Stimulated activated naive CD4-positive, alpha-beta T cell treated with Interleukin-2 at 50 U/mL for 16 hours (primary cell): ENCODE results near the gene GMEB2.
A peak's percentile ranks its signal among the peaks of the same experiment; 100 is the strongest.
"Not testable (repeated sequence)": the region's sequence is repeated elsewhere in the genome, so short reads cannot be mapped to it uniquely, and the experiment has no call there.

Experiments used
- DNase-seq: peaks from one replicate; lab custom pipeline; 2025; lab: John Stamatoyannopoulos, UW

GMEB2 gene

DNA sequence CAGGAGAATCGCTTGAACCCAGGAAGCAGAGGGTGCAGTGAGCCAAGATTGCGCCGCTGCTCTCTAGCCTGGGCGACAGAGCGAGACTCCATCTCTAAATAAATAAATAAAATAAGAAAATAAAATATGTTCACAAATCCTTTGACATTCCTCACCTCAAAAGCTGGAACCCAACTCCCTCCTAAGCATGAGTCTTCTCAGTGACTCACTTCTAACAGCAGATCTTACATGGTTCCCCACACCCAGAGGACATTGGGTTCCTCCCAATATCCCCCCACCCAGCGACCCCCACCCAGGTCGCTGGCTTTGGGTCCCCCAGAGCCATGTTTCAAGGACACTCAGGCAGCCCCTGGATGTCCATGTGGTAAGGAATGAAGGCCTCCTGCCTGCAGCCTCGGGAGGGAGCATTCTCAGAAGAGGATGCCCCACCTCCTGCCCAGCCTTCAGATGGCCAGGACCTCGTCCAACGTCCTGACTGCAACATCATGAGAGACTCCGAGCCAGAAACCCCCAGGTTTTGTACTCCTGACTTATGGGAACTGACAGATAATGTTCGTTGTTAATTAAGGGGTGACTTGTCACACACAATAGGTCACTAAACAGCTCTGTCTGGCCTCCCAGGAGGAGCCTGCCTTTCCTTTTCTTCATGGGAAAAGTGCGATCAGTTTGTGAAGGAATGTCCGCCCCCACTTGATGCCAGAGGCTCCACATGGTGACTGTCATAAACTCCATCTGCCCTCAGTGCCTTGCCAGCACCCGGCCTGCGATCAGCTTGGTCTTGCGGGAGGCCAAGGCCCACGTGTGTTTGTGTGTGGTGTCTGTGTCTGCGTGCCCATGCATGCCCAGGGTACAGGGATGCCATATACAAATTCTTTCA, 10.1 kb upstream of the GMEB2 start:
- no peak for DNase-seq

DNA sequence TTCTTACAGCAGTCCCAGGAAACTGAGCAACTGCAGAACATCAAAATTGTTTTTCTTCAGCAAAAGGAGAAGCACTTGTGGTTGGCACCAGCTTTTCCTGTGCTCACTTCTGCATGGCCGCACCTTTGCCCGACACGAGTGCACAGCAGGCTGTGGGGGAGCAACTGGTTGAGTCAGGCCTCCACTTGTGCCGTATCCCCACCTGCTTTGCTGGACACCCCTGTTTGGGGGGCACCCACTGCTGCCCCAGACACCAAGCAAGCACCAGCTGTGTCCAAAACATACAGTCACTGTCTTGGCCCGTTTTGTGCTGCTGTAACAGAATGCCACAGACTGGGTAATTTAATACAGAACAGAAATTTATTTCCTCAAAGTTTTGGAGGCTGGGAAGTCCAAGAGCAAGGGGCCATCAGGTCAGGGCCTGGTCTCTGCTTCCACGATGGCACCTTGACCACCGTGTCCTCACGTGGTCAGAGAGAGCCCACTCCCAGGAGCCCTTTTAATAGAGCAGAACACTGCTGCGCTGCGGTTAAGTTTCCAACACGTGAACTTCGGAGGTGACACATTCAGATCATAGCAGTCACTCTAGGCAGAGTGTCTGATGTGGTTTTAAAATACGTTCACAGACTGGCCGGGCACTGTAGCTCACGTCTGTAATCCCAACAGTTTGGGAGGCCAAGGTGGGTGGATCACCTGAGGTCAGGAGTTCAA, 8.7 kb upstream of the GMEB2 start:
- peak; percentile 64 for DNase-seq

DNA sequence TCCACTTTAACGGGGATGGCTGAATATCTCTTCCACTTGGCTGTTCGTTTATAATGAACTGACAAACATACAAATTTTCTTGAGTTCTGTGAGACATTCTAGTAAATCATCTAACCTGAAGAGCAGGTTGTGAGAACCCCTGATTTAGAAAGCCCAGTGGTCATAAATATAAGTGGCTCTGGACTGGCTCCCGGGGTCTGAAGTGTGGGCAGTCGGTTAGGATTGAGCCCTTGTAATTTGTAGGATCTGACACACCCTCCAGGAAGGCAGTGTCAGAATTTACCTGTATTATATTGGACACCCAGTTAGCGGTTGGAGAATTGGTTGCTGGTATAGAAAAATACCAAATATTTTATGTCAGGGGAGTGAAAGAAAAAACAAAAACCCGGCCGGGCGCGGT, 6.8 kb upstream of the GMEB2 start:
- DNase-seq: no peak

- not testable (repeated sequence) for DNase-seq
These were observed 4.5 kb upstream of the GMEB2 start for GRCh38 chr20:63631426-63631825.

DNA sequence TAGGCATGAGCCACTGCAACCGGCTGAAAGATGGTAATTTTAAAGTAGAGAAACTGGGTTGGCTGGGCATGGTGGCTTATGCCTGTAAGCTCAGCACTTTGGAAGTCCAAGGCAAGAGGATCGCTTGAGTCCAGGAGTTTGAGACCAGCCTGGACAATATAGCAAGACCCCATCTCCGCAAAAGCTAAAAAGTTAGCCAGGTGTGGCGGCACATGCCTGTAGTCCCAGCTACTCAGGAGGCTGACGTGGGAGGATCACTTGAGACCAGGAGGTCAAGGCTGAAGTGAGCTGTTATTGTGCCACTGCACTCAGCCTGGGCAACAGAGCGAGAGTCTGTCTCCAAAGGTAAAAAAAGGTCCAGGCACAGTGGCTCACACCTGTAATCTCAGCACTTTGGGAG, 4.1 kb upstream of the GMEB2 start:
- DNase-seq: not testable (repeated sequence)

DNA sequence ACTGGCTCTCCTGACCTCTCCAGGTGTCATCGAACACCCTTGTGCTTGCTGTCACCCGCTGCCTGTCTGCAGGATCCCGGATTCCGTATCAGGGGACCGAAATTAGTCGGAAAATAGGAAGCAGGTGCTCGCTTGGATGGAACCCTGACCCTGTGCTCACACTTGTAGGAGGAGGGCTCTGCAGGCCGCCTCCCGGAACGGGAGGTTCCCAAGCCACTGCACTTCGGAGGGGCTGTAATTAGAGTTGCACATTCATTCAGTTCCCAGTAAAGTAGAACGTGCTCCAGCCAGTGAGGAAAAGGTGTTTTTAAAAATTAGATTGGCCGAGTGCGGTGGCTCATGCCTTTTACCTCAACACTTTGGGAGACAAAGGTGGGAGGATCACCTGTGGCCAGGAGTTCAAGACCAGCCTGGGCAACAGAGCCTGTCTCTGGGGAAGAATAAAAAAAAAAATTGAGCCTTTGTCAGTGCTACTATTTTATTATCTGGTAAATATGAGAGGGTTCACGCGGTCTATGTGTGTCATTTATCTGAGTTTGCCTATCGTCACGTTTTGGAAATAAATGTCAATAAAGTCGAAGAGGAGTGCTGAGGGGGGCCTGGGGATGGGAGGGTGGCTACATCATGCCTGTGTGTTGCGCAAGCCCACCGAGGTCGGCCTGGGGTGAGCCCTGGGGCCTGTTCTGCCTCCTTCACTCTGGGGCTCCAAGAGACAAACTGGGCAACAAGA, 1.5 kb upstream of the GMEB2 start:
- peak; percentile 46 for DNase-seq

DNA sequence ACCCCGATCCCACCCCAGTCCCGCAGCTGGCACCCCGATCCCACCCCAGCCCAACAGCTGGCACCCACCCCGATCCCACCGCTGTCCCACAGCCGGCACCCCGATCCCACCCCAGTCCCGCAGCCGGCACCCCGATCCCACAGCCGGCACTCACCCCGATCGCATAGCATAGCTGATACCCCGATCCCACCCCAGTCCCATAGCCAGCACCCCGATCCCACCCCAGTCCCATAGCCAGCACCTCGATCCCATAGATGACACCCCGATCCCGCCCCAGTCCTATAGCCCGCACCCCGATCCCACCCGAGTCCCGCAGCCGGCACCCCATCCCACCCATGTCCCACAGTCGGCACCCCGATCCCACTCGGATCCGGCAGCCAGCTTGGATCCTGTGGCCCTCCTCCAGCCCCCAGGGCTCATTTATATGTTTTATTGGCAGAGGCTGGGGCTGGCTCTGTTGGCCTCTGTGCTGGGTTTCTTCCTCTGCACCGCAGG, 897 bp upstream of the GMEB2 start:
- DNase-seq: no peak

- DNase-seq: peak; percentile 86
These were observed 339 bp upstream of the GMEB2 start for GRCh38 chr20:63627129-63627750.

GRCh38 chr20:63625771-63626423, 1.0 kb downstream of the GMEB2 start:
- no peak for DNase-seq

- DNase-seq: no peak
These were observed 2.4 kb downstream of the GMEB2 start for GRCh38 chr20:63624486-63624885.

DNA sequence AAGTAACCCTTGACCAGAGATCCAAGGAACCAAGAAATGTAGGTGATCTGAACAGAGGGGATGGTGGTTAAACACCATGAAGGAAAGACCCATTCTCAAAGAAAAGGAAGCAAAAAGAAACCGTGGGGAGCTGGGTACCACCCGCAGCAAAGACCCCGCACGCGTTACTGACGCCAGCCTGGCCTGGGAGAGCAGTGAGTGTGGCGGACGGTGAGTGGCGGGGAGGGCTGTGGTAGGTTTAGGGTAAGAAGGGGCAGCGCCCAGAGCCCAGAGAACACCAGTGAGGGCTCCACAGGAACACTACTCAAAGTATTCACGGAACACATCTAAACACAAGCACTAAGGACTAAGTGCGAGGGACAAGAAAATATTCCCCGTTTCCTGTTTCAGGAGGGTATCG, 4.2 kb downstream of the GMEB2 start:
- DNase-seq: no peak

DNA sequence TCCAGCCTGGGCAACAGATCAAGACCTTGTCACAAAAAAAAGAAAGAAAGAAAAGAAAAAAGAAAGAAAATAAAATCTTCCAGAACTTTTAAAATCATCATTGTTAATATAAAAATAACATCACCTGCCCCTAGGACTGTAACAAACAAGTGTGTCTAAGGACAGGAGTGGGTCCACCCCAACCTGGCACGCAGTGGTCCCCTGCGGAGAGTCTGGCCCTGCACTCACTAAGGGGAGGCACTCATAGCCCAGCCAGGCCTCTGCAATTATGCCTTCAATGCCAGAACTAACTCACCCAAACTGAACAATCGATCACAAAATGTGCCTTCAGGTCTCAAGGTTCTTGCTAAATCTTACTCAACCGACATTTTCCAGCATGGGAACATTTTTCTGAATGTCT, 4.8 kb downstream of the GMEB2 start:
- DNase-seq: no peak

- no peak for DNase-seq
These were observed 5.9 kb downstream of the GMEB2 start for GRCh38 chr20:63620991-63621390.

GRCh38 chr20:63619505-63619904, 7.4 kb downstream of the GMEB2 start:
- no peak for DNase-seq

- DNase-seq: no peak
These were observed 7.8 kb downstream of the GMEB2 start for GRCh38 chr20:63619086-63619485.

GRCh38 chr20:63618291-63618980, 8.5 kb downstream of the GMEB2 start:
- DNase-seq: no peak

GRCh38 chr20:63617876-63618265, 9.0 kb downstream of the GMEB2 start:
- DNase-seq: no peak

DNA sequence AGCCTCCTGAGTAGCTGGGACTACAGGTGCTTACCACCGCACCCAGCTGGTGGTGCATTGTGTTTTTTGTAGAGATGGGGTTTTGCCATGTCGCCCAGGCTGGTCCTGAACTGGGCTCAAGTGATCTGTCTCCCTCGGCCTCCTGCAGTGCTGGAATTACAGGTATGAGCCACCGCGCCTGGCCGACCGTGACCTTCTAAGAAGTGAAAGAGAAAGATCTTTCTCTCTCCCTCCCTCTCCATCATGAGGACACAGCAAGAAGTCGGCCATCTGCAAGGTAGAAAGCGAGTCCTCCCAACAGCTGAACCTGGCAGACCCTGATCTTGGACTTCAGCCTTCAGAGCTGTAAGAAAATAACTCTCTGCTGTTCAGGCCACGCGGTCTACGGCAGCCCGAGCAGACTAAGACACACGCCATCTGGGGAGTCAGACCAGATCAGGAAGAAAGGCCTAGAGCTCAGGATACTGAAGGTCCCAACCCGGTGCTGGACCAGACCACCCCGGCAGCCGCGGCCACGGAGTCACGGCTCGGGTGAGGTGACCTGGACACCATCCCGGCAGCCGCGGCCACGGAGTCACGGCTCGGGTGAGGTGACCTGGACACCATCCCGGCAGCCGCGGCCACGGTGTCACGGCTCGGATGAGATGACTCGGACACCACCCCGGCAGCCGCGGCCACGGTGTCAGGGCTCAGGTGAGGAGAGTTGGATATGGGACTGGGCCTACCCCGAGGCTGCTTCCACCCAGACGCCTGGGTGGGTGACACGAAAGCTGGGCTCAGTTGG, 9.6 kb downstream of the GMEB2 start:
- no peak for DNase-seq

DNA sequence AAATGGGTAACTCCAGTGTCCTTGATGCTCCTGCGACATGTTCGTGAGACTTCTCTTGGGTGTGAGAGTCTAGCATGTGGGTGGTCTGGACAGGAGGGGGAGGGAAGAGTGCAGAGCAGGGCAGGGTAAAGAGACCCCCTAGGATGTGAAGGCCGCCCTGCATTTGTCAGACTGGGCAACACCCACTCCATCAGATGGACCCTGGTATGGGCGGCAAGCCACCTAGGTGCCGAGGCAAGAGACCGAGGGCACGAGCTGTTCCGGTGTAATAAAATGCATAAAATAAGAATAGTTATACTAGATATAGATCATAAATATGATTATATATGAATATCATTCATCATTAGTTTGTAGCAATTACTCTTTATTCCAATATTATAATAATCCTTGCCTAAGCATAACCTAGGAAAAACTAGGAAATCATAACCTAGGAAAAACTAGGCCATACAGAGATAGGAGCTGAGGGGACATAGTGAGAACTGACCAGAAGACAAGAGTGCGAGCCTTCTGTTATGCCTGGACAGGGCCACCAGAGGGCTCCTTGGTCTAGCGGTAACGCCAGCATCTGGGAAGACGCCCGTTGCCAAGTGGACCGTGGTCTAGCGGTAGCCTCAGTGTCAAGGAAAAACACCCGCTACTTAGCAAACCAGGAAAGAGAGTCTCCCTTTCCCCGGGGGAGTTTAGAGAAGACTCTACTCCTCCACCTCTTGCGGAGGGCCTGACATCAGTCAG, 12.9 kb downstream of the GMEB2 start:
- not testable (repeated sequence) for DNase-seq
